ENCODE measurements around the gene URI1. TPM values are rescaled to one million over a fixed set of nuclear protein-coding genes. Genes with fewer than 3 reads are reported as not detected.

URI1 gene
- total RNA-seq, 1 donor: 60.9 TPM

- DNase-seq (ENCODE audit: low read depth): no peak
- no peak overlapping the region for H3K4me3 ChIP-seq (ENCODE audit: low read depth, low read length)
- TF ChIP-seq CTCF (IDR thresholded peaks at IDR 0.05; ENCODE audit: insufficient read depth, low read depth, low read length): no peak
These were observed 41.5 kb downstream of the URI1 start for GRCh38 chr19:29983568-29983967.

DNA sequence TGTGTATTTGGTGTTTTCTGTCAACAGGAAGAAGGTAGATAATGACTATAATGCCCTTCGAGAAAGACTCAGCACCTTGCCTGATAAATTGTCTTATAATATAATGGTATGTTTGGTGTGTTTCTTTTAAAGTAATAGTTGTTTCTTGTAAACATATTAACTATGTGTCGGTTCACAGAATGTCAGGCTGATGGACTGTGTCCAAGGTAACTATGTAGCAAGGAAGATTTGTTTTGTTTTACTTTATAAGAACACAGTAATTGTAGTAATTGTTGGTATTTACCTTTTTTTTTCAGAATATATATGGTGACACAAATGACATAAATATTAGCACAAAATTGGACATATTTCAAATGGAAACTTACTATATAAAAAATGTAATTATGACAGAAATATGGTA, 43.2 kb downstream of the URI1 start:
- H3K4me3 ChIP-seq (ENCODE audit: low read depth, low read length): no peak overlapping the region
- no peak for TF ChIP-seq CTCF (IDR thresholded peaks at IDR 0.05; ENCODE audit: insufficient read depth, low read depth, low read length)
- DNase-seq (ENCODE audit: low read depth): no peak

DNA sequence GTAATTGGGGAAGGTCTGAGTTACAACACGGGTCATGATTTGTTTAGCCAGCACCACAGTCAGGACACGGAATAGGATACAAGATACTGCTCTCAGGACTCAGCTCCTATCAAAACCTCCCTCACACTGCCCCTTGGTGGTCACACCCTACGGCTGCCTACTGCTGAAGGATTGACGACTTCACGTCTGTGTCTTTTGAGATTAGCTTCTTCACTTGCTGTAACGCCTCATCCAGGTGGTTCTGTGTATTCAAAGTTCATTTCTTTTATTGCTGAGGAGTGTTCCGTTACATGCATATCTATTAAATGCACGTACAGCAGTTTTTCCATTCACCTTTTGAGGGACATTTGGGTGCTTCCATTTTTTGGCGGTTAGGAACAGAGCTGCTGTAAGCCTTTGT, 46.3 kb downstream of the URI1 start:
- no peak for TF ChIP-seq CTCF (IDR thresholded peaks at IDR 0.05; ENCODE audit: insufficient read depth, low read depth, low read length)
- no peak for DNase-seq (ENCODE audit: low read depth)
- H3K4me3 ChIP-seq (ENCODE audit: low read depth, low read length): no peak overlapping the region

DNA sequence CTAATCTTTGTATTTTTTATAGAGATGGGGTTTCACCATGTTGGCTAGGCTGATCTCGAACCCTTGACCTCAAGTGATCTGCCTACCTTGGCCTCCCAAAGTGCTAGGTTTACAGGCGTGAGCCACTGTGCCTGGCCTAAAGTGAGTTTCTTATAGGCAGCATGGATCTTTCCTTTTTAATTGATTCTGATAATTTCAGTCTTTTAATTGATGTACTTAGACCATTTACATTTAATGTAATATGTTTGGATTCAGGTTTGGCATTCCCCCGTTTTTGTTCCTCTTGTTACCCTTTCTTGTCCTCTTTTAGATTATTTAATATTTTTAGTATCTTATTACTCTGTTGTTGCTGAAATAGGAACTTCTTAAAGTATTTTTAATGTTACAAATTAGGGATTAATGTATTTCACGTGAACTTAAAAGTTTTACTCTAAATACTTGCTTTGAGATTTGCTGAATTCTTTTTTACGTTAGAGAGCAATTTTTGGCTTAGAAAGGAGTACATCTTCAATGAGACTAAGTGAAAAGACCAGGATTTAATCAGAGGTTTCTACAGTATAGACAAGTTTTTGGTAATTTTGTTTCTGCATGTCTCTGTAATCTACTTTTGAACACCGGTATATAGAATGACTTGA, 50.3 kb downstream of the URI1 start:
- H3K4me3 ChIP-seq (ENCODE audit: low read depth, low read length): no peak overlapping the region
- no peak for TF ChIP-seq CTCF (IDR thresholded peaks at IDR 0.05; ENCODE audit: insufficient read depth, low read depth, low read length)
- DNase-seq (ENCODE audit: low read depth): no peak

DNA sequence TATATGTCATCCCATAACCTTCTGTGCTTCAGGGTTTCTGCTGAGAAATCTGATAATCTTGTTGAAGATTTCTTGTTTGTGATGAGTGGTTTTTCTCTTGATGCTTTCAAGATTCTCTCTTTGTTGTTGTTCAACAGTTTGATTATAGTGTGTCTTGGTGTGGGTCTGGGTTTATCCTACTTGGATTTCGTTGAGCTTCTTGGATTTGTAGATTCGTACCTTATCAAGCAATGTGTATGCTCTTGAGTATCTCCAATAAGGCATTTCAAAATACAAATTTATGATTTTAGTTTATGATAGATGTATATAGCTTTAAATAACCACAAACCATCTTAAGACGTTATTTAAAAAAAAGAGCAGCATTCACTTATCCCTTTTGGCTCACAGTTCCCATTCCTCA, 57.5 kb downstream of the URI1 start:
- H3K4me3 ChIP-seq (ENCODE audit: low read depth, low read length): no peak overlapping the region
- no peak for DNase-seq (ENCODE audit: low read depth)
- TF ChIP-seq CTCF (IDR thresholded peaks at IDR 0.05; ENCODE audit: insufficient read depth, low read depth, low read length): no peak

DNA sequence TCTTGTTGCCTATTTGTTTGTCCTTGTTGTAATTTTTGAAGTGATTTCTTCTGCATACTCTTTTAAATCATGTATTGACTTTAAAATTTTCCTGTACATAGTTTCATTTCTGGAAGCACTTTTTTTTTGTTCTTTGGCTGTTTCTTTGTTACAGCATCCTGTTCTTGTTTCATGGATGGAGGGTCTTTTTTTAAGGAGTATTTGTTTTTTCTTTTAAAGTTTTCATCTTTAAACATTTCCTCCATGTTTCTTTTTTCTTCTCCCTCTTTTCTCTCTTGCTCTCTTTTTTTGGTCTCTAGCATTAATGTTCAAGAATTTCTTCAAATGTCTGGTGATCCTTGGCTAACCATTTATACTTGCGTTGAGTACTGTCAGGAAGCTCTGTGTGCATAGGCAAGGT, 58.8 kb downstream of the URI1 start:
- TF ChIP-seq CTCF (IDR thresholded peaks at IDR 0.05; ENCODE audit: insufficient read depth, low read depth, low read length): no peak
- no peak overlapping the region for H3K4me3 ChIP-seq (ENCODE audit: low read depth, low read length)
- no peak for DNase-seq (ENCODE audit: low read depth)

DNA sequence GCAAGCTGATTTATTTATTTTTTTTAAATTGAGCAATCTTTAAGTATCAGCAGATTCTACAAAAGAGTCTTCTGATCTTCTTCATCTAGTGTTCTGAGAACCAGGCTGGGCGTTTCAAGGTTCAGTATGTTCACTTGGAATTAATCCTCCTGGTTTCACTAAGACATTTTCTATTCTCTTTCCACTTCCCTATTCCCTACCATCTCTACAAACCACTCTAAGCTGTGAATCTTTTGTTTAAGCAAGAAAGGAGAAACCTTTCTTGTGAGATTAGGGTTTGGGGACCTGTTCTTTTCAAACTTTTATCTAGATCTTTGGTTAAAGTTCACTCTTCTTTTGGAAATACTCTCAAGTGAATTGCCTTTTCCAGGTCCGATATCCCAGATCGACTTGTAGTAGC, 59.3 kb downstream of the URI1 start:
- no peak for TF ChIP-seq CTCF (IDR thresholded peaks at IDR 0.05; ENCODE audit: insufficient read depth, low read depth, low read length)
- no peak for DNase-seq (ENCODE audit: low read depth)
- H3K4me3 ChIP-seq (ENCODE audit: low read depth, low read length): no peak overlapping the region
